HepG2 (cell line): ENCODE measurements around the gene ACSBG1. TPM values are rescaled to one million over a fixed set of nuclear protein-coding genes. Genes with fewer than 3 reads are reported as not detected.

Experiments
- ATAC-seq: fragments of 200-7000 bp; cut with Tn5 transposase; 3 replicates; pipeline ENCODE4 v1.9.1; 2020; ENCODE audit warnings: mild to moderate bottlenecking, moderate library complexity
- BruUV-seq: library from RNA; stranded (reverse); fragments of 400-500 nt; replicated peaks from 2 replicates; lab custom pipeline; 2021; lab: Mats Ljungman, UMichigan
- CTCF ChIA-PET: fragments of 300-600 bp; formaldehyde crosslinking; extraction: SDS; loops from one replicate; lab custom pipeline; 2021; ENCODE audit warnings: low total read pairs, inconsistent platforms, low intra/inter-chr PET ratio; lab: Yijun Ruan, JAX
- POLR2A ChIA-PET: fragments of 350-600 bp; sonication (Branson Sonifier 250); formaldehyde crosslinking; loops from one replicate; lab custom pipeline; 2020; ENCODE audit warnings: antibody characterized with exemption, inconsistent platforms; lab: Yijun Ruan, JAX
- DNase-seq: peaks from one replicate; pipeline ENCODE4 v3.0.0-alpha.2; 2015; ENCODE audit warnings: low spot score
- FAIRE-seq: peaks from 3 replicates; lab custom pipeline; 2011; peaks lifted over from hg19 to GRCh38; lab: Jason Lieb, UNC
- H2AFZ ChIP-seq: one replicate; pipeline ENCODE4 v1.6.1; 2011; ENCODE audit warnings: low read length, inconsistent platforms
- H3K27ac ChIP-seq: fragments of 300-600 bp; 3 replicates; pipeline ENCODE4 v1.8.0; 2011; ENCODE audit warnings: mixed run types, mild to moderate bottlenecking, mixed read lengths, low read length, inconsistent platforms; ENCODE audit not compliant: insufficient read depth; ENCODE audit errors: extremely low read length
- H3K27me3 ChIP-seq, 2 experiments: fragments of 200-600 bp in 1 of 2; 2 replicates in 1 of 2; 3 replicates in 1 of 2; pipeline versions ENCODE4 v1.6.0 to v1.8.0; 2011; ENCODE audit warnings: low read length in 2 of 2, mild to moderate bottlenecking in 2 of 2, moderate library complexity in 2 of 2, inconsistent platforms in 1 of 2; ENCODE audit not compliant: insufficient read depth in 2 of 2, control insufficient read depth in 1 of 2
- H3K36me3 ChIP-seq, 2 experiments: fragments of 200-600 bp in 1 of 2; replicated peaks in 1 of 2; 2 replicates in 1 of 2; 3 replicates in 1 of 2; pipeline versions ENCODE4 v1.5.1 to v1.8.0; 2011; ENCODE audit warnings: low read length in 2 of 2, inconsistent platforms in 1 of 2; ENCODE audit not compliant: insufficient read depth in 2 of 2, control insufficient read depth in 1 of 2
- H3K4me1 ChIP-seq: 2 replicates; pipeline ENCODE4 v1.5.1; 2012; ENCODE audit warnings: low read length, inconsistent platforms; ENCODE audit not compliant: insufficient read depth
- H3K4me2 ChIP-seq: 2 replicates; pipeline ENCODE4 v1.6.0; 2011; ENCODE audit warnings: low read depth, low read length, inconsistent platforms
- H3K4me3 ChIP-seq, 3 experiments: fragments of 200-600 bp in 1 of 3; sonication (generic), shearing (Covaris generic) in 1 of 3; replicated peaks in 1 of 3; 2 replicates each; pipeline ENCODE4 v1.5.1; 2011 to 2016; ENCODE audit warnings: low read length in 3 of 3, inconsistent platforms in 2 of 3, low read depth in 2 of 3, mild to moderate bottlenecking in 2 of 3, control low read depth in 1 of 3, mixed read lengths in 1 of 3; ENCODE audit not compliant: insufficient read depth in 1 of 3
- H3K79me2 ChIP-seq: one replicate; pipeline ENCODE4 v1.6.1; 2011; ENCODE audit warnings: low read length, inconsistent platforms; ENCODE audit not compliant: insufficient read depth
- H3K9ac ChIP-seq: 2 replicates; pipeline ENCODE4 v1.6.0; 2011; ENCODE audit warnings: mild to moderate bottlenecking, low read depth, low read length, inconsistent platforms; ENCODE audit not compliant: insufficient read depth
- H3K9me3 ChIP-seq: 2 replicates; pipeline ENCODE4 v1.5.1; 2012; ENCODE audit warnings: mild to moderate bottlenecking, low read length
- H4K20me1 ChIP-seq: 2 replicates; pipeline ENCODE4 v1.6.0; 2011; ENCODE audit warnings: inconsistent platforms, mild to moderate bottlenecking, low read length, moderate library complexity; ENCODE audit not compliant: insufficient read depth
- CHD4 ChIP-seq: fragments of 200-600 bp; sonication (generic); IDR thresholded peaks from 2 replicates; pipeline ENCODE4 v1.7.0; 2017; ENCODE audit warnings: mild to moderate bottlenecking, low read length, borderline replicate concordance
- FLYWCH1 ChIP-seq: sonication (generic); formaldehyde crosslinking; IDR thresholded peaks from 2 replicates; pipeline ENCODE4 v1.8.1; 2023; ENCODE audit warnings: mild to moderate bottlenecking, missing genetic modification reagents
- MAFF ChIP-seq: IDR thresholded peaks from 2 replicates; pipeline ENCODE4 v1.6.1; 2011; ENCODE audit warnings: low read depth, low read length, improper control_type of control experiment
- MED1 ChIP-seq: sonication (generic); formaldehyde crosslinking; IDR thresholded peaks from 2 replicates; pipeline ENCODE4 v1.4.0; 2020; ENCODE audit warnings: missing genetic modification reagents
- PHF5A ChIP-seq: IDR thresholded peaks from one replicate; pipeline ENCODE4 v1.6.1; 2018; ENCODE audit warnings: low read depth, missing genetic modification reagents; ENCODE audit not compliant: unreplicated experiment
- RAD21 ChIP-seq: fragments of 450-650 bp; formaldehyde crosslinking; IDR thresholded peaks from 2 replicates; pipeline ENCODE4 v1.5.0; 2020; ENCODE audit warnings: mild to moderate bottlenecking
- SALL1 ChIP-seq: sonication (generic); formaldehyde crosslinking; IDR thresholded peaks from 2 replicates; pipeline ENCODE4 v1.8.0; 2022; ENCODE audit warnings: mild to moderate bottlenecking, missing genetic modification reagents
- SAP130 ChIP-seq: IDR thresholded peaks from 2 replicates; pipeline ENCODE4 v1.6.1; 2016; ENCODE audit warnings: low read depth
- SMC3 ChIP-seq: IDR thresholded peaks from 2 replicates; pipeline ENCODE4 v1.6.1; 2011; ENCODE audit warnings: low read length, improper control_type of control experiment
- YY1 ChIP-seq: IDR thresholded peaks from 2 replicates; pipeline ENCODE4 v1.6.1; 2011; ENCODE audit warnings: low read length, low read depth, moderate library complexity, mild to moderate bottlenecking; ENCODE audit not compliant: insufficient read depth, insufficient replicate concordance
- ZBTB3 ChIP-seq: sonication (generic); formaldehyde crosslinking; IDR thresholded peaks from 2 replicates; pipeline ENCODE4 v1.4.0; 2020; ENCODE audit warnings: low read depth, mild to moderate bottlenecking, moderate library complexity, missing genetic modification reagents, borderline replicate concordance
- ZFP1 ChIP-seq: IDR thresholded peaks from 2 replicates; pipeline ENCODE4 v1.6.1; 2016
- ZNF12 ChIP-seq: sonication (generic); formaldehyde crosslinking; IDR thresholded peaks from 2 replicates; pipeline ENCODE4 v1.5.0; 2020; ENCODE audit warnings: missing genetic modification reagents
- ZNF441 ChIP-seq: sonication (generic); formaldehyde crosslinking; IDR thresholded peaks from 2 replicates; pipeline ENCODE4 v1.7.0; 2021; ENCODE audit warnings: missing genetic modification reagents, borderline replicate concordance
- ZSCAN21 ChIP-seq: sonication (generic); formaldehyde crosslinking; IDR thresholded peaks from 2 replicates; pipeline ENCODE4 v1.8.0; 2022; ENCODE audit warnings: mild to moderate bottlenecking, missing genetic modification reagents, moderate library complexity, borderline replicate concordance
- WGBS: methylation state at CpG from one replicate; pipeline ENCODE4 v1.1.6; 2017; ENCODE audit warnings: low lambda C conversion rate; 5-methylcytosine and 5-hydroxymethylcytosine counted together
- in situ Hi-C: cut with HindIII; loops from 2 replicates; pipeline ENCODE4 v1.10.0; 2017; ENCODE audit warnings: low pct_unique_long_range_greater_than_20kb; ENCODE audit not compliant: extremely low pct_ligation_motif_present
- intact Hi-C: fragments of 100-400 bp; cut with micrococcal nuclease; formaldehyde crosslinking; loops from one replicate; pipeline ENCODE4 v1.10.0; 2022; ENCODE audit not compliant: unreplicated experiment
- polyA plus RNA-seq, 8 experiments: library from polyadenylated mRNA; depleted of rRNA in 3 of 8; stranded (reverse) in 7 of 8; unstranded in 1 of 8; fragments of >200 nt; fragmentation: Illumina TruSeq in 4 of 8; extraction: Trizol in 4 of 8; gene quantifications; 2 replicates each; pipeline versions ENCODE4 v1.2.1 to v1.2.3, GENCODE V29; 2011 to 2016; ENCODE audit warnings: low read depth in 4 of 8, missing spikeins in 1 of 8, mixed read lengths in 1 of 8; ENCODE audit not compliant: insufficient read depth in 1 of 8
- total RNA-seq, 5 experiments: library from RNA; depleted of rRNA; stranded (reverse); fragments of >200 nt; fragmentation: Illumina TruSeq; extraction: Trizol; gene quantifications; 2 replicates each; pipeline ENCODE4 v1.2.3, GENCODE V29; 2016; ENCODE audit warnings: low read depth in 1 of 5
- TF ChIP-seq, protein P1 (sequence below): sonication (generic); formaldehyde crosslinking; IDR thresholded peaks from 2 replicates; pipeline ENCODE4 v1.5.0; 2020; ENCODE audit warnings: mild to moderate bottlenecking, missing genetic modification reagents, moderate library complexity
- TF ChIP-seq, protein P2 (sequence below): sonication (generic); formaldehyde crosslinking; IDR thresholded peaks from 2 replicates; pipeline ENCODE4 v1.5.0; 2020; ENCODE audit warnings: missing genetic modification reagents, mild to moderate bottlenecking, borderline replicate concordance

ACSBG1 gene
- total and polyA plus RNA-seq, 2 of the 13 experiments (the other 11 are each of a cell fraction or from before 2014, with no cell fraction given), result 0.35 to 0.81 TPM

DNA sequence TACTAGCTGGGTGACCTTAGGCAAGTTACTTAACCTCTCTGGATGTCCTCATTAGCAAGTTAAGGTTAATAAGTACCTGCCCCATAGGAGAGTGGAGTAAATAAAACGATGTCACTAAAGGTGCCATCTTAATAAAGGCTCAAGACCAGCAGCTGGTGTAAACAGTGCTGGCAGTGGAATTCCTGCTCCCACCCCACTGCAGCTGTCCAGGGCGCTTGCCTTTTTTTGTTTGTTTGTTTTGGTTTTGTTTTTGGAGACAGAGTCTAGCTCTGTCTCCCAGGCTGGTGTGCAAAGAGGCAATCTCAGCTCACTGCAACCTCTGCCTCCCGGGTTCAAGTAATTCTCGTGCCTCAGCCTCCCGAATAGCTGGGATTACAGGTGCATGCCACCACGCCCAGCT lies 56.3 kb downstream of the ACSBG1 start:
- Histone ChIP-seq H3K79me2 (no peaks in the 10 kb centered on the region), H3K27me3 (no peaks in the 10 kb centered on the region), H3K9me3 (no peaks in the 10 kb centered on the region), H2AFZ (no peak overlapping the region), H3K9ac (no peak overlapping the region), H3K27ac (no peak overlapping the region), H3K4me2 (no peak overlapping the region), H3K4me1 (0 out of 2 replicates have a peak, but pooled peaks cover 6% of the 10 kb centered on the region), H3K36me3 (no peaks in the 10 kb centered on the region), H4K20me1 (no peaks in the 10 kb centered on the region), H3K4me3 (no peak overlapping the region)
- 43% methylated on average over 6 of the region's 6 CpGs for WGBS
- BruUV-seq, result no TSS peak
- in situ Hi-C loops, result loop anchor here (5.0 kb wide), 1 partner anchor 64 kb away; no protein-coding TSS in a partner anchor
- no peak for DNase-seq
- CTCF ChIA-PET, result interaction anchor here (1.1 to 1.6 kb wide), 3 partner anchors 18 to 63 kb away, joined by 4 to 9 read pairs (median 5); partner anchors contain the start of gene CIB2
- no peak for TF ChIP-seq ZNF12
- TF ChIP-seq MAFF, result no peak
- TF ChIP-seq ZNF441 (CRISPR knock-in tag), result no peak
- TF ChIP-seq CHD4, result no peak
- TF ChIP-seq SAP130 (CRISPR knock-in tag), result no peak
- no peak for TF ChIP-seq PHF5A (CRISPR knock-in tag)
- no peak for ATAC-seq
- intact Hi-C loops, result no loop called here
- POLR2A ChIA-PET, result no interaction called here
- FAIRE-seq, result no peak

DNA sequence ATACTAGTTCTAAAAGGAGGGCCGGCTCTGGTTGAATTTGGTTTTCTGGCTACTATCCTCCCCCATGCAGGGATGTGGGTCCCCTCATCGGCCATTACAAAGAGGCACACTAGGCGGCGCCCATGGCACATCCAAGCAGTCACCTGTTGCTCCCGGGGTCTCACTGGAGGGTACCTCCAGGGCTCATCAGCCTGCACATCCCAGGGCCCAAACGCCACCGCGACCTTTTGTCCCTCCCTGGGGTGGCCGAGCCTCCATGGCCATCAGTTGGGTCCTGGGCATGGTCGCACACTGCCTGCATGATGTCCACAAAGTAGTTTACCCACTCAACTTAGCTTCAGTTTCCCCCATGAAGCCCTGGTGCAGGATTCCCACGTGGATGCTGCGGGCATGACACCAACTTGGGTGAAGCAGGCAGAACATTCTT lies 56.9 kb downstream of the ACSBG1 start:
- H3K36me3 ChIP-seq, result no peaks in the 10 kb centered on the region
- H2AFZ ChIP-seq, result no peak overlapping the region
- H3K27me3 ChIP-seq, result no peaks in the 10 kb centered on the region
- H3K4me1 ChIP-seq, result 0 out of 2 replicates have a peak, but pooled peaks cover 6% of the 10 kb centered on the region
- CTCF ChIA-PET, result interaction anchor here (0.9 to 1.6 kb wide), 4 partner anchors 18 to 69 kb away, joined by 3 to 9 read pairs (median 4); partner anchors contain the start of gene CIB2
- H3K27ac ChIP-seq, result no peak overlapping the region
- intact Hi-C loops (loop anchor here (1.0 kb wide), 1 partner anchor 64 kb away; no protein-coding TSS in a partner anchor), in situ Hi-C loops (loop anchor here (5.0 kb wide), 1 partner anchor 65 kb away; no protein-coding TSS in a partner anchor)
- POLR2A ChIA-PET, result no interaction called here
- BruUV-seq, result no TSS peak
- 12% methylated on average over 3 of the region's 12 CpGs for WGBS
- FAIRE-seq (no peak), ATAC-seq (peak; percentile 70), DNase-seq (peak; percentile 30)
- no peaks in the 10 kb centered on the region for H3K9me3 ChIP-seq
- H3K9ac ChIP-seq, result no peak overlapping the region
- H3K79me2 ChIP-seq, result no peaks in the 10 kb centered on the region
- no peaks in the 10 kb centered on the region for H4K20me1 ChIP-seq
- H3K4me2 ChIP-seq, result no peak overlapping the region
- no peak overlapping the region for H3K4me3 ChIP-seq
- TF ChIP-seq YY1, result peak; percentile 45
- no peak for TF ChIP-seq ZSCAN21 (CRISPR knock-in tag)
- TF ChIP-seq, protein P1, sequence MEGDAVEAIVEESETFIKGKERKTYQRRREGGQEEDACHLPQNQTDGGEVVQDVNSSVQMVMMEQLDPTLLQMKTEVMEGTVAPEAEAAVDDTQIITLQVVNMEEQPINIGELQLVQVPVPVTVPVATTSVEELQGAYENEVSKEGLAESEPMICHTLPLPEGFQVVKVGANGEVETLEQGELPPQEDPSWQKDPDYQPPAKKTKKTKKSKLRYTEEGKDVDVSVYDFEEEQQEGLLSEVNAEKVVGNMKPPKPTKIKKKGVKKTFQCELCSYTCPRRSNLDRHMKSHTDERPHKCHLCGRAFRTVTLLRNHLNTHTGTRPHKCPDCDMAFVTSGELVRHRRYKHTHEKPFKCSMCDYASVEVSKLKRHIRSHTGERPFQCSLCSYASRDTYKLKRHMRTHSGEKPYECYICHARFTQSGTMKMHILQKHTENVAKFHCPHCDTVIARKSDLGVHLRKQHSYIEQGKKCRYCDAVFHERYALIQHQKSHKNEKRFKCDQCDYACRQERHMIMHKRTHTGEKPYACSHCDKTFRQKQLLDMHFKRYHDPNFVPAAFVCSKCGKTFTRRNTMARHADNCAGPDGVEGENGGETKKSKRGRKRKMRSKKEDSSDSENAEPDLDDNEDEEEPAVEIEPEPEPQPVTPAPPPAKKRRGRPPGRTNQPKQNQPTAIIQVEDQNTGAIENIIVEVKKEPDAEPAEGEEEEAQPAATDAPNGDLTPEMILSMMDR (CRISPR knock-in tag), result peak; percentile 78
- peak; percentile 40; the same call in 1 of the 2 replicates for TF ChIP-seq RAD21 (CRISPR knock-in tag)
- TF ChIP-seq ZBTB3 (CRISPR knock-in tag), result no peak
- peak; percentile 27; the same call in 1 of the 2 replicates for TF ChIP-seq SMC3
- no peak for TF ChIP-seq ZFP1
- no peak for TF ChIP-seq FLYWCH1 (CRISPR knock-in tag)
- TF ChIP-seq MED1 (CRISPR knock-in tag), result no peak
- peak; percentile 10; the same call in 1 of the 2 replicates for TF ChIP-seq SALL1
- TF ChIP-seq, protein P2, sequence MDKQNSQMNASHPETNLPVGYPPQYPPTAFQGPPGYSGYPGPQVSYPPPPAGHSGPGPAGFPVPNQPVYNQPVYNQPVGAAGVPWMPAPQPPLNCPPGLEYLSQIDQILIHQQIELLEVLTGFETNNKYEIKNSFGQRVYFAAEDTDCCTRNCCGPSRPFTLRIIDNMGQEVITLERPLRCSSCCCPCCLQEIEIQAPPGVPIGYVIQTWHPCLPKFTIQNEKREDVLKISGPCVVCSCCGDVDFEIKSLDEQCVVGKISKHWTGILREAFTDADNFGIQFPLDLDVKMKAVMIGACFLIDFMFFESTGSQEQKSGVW (CRISPR knock-in tag), result no peak
